ENCODE results near the gene BHLHE41.

DNA sequence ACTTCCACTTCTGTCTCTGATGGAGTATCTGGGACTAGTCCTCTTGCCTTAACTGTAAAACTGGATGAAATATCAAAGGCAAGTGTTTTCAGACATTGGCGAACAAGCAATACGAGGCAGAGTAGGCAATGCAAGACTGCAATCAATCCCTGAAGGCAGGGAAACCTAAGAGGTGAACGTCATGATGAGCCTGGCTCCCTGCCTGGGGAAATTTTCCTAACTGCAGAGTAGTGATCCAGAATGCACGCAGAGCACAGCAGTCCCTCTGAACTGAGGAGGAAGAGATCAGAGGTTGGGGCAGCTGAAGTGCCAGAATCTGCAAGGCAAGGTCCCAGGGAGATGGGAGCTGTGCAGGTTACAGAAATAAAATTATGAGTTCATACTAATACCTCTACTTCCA is 18.5 kb downstream of the BHLHE41 start:
- TF ChIP-seq CTCF (IDR thresholded peaks at IDR 0.05; ENCODE audit: low read depth, low read length, missing input control) (no peak), JUND (IDR thresholded peaks at IDR 0.05) (no peak)
- TF ChIP-seq, protein P1, sequence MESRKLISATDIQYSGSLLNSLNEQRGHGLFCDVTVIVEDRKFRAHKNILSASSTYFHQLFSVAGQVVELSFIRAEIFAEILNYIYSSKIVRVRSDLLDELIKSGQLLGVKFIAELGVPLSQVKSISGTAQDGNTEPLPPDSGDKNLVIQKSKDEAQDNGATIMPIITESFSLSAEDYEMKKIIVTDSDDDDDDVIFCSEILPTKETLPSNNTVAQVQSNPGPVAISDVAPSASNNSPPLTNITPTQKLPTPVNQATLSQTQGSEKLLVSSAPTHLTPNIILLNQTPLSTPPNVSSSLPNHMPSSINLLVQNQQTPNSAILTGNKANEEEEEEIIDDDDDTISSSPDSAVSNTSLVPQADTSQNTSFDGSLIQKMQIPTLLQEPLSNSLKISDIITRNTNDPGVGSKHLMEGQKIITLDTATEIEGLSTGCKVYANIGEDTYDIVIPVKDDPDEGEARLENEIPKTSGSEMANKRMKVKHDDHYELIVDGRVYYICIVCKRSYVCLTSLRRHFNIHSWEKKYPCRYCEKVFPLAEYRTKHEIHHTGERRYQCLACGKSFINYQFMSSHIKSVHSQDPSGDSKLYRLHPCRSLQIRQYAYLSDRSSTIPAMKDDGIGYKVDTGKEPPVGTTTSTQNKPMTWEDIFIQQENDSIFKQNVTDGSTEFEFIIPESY (IDR thresholded peaks at IDR 0.05): no peak

Measured in liver (tissue), 3 donors.